Liver (tissue), 9 donors: ENCODE data around the gene KRTAP16-1. TPM values are rescaled to one million over a fixed set of nuclear protein-coding genes. Genes with fewer than 3 reads are reported as not detected.

Source experiments
- DNase-seq: peaks from one replicate; pipeline ENCODE4 v3.0.0-alpha.2; 2017; ENCODE audit warnings: low spot score
- H3K27ac ChIP-seq, 2 donors: one replicate each; pipeline ENCODE4 v1.7.0; 2013; ENCODE audit warnings: inconsistent platforms in 2 of 2, low read length in 2 of 2, control low read depth in 1 of 2, low read depth in 1 of 2, mild to moderate bottlenecking in 1 of 2
- H3K27me3 ChIP-seq, 4 donors: one replicate each; pipeline versions ENCODE4 v1.6.1 to v1.7.0; 2013; ENCODE audit warnings: low read length in 3 of 4, inconsistent platforms in 1 of 4, mild to moderate bottlenecking in 1 of 4, moderate library complexity in 1 of 4; ENCODE audit not compliant: control insufficient read depth in 4 of 4, insufficient read depth in 4 of 4
- H3K36me3 ChIP-seq, 4 donors: one replicate each; pipeline versions ENCODE4 v1.6.1 to v1.7.0; 2013; ENCODE audit warnings: low read length in 3 of 4, mild to moderate bottlenecking in 3 of 4, low read depth in 1 of 4, moderate library complexity in 1 of 4; ENCODE audit not compliant: control insufficient read depth in 4 of 4, insufficient read depth in 3 of 4
- H3K4me1 ChIP-seq, 4 donors: one replicate each; pipeline versions ENCODE4 v1.6.1 to v1.7.0; 2013; ENCODE audit warnings: low read length in 3 of 4, mild to moderate bottlenecking in 3 of 4, moderate library complexity in 1 of 4; ENCODE audit not compliant: control insufficient read depth in 4 of 4, insufficient read depth in 4 of 4
- H3K4me3 ChIP-seq, 3 donors: one replicate each; pipeline versions ENCODE4 v1.6.1 to v1.7.0; 2013; ENCODE audit warnings: low read length in 3 of 3, control low read depth in 1 of 3, low read depth in 1 of 3, mild to moderate bottlenecking in 1 of 3
- H3K9ac ChIP-seq, 2 donors: one replicate each; pipeline ENCODE4 v1.7.0; 2013; ENCODE audit warnings: low read length in 2 of 2, mild to moderate bottlenecking in 2 of 2, moderate library complexity in 2 of 2, control low read depth in 1 of 2, low read depth in 1 of 2
- H3K9me3 ChIP-seq, 4 donors: one replicate each; pipeline versions ENCODE4 v1.6.1 to v1.7.0; 2013; ENCODE audit warnings: low read length in 3 of 4; ENCODE audit not compliant: control insufficient read depth in 4 of 4
- ATF3 ChIP-seq: IDR thresholded peaks from 2 replicates; pipeline ENCODE4 v1.6.1; 2016; ENCODE audit warnings: antibody characterized with exemption
- CTCF ChIP-seq: fragments of 150-350 bp; IDR thresholded peaks from 2 replicates; pipeline ENCODE4 v1.5.1; 2017; ENCODE audit warnings: improper control_type of control experiment, low read depth, low read length; ENCODE audit not compliant: missing input control
- EGR1 ChIP-seq, 2 donors: IDR thresholded peaks; 2 replicates each; pipeline ENCODE4 v1.6.1; 2016 to 2018; ENCODE audit warnings: antibody characterized with exemption in 2 of 2, low read depth in 2 of 2
- FOXA1 ChIP-seq: IDR thresholded peaks from 2 replicates; pipeline ENCODE4 v1.6.1; 2016; ENCODE audit warnings: antibody characterized with exemption
- FOXA2 ChIP-seq: IDR thresholded peaks from 2 replicates; pipeline ENCODE4 v1.6.1; 2016; ENCODE audit warnings: antibody characterized with exemption
- GABPA ChIP-seq, 2 donors: IDR thresholded peaks in 1 of 2; conservative IDR thresholded peaks in 1 of 2; 2 replicates each; pipeline ENCODE4 v1.6.1; 2016; ENCODE audit warnings: antibody characterized with exemption in 2 of 2, mild to moderate bottlenecking in 1 of 2, moderate library complexity in 1 of 2
- HNF4A ChIP-seq, 2 donors: conservative IDR thresholded peaks; 2 replicates each; pipeline ENCODE4 v1.6.1; 2016; ENCODE audit warnings: antibody characterized with exemption in 2 of 2, mild to moderate bottlenecking in 2 of 2
- HNF4G ChIP-seq: IDR thresholded peaks from 2 replicates; pipeline ENCODE4 v1.6.1; 2016; ENCODE audit warnings: antibody characterized with exemption
- JUND ChIP-seq, 2 donors: IDR thresholded peaks; 2 replicates each; pipeline ENCODE4 v1.6.1; 2016; ENCODE audit warnings: antibody characterized with exemption in 2 of 2
- MAX ChIP-seq: IDR thresholded peaks from 2 replicates; pipeline ENCODE4 v1.6.1; 2016; ENCODE audit warnings: antibody characterized with exemption
- RAD21 ChIP-seq, 2 donors: IDR thresholded peaks; 2 replicates each; pipeline ENCODE4 v1.6.1; 2016; ENCODE audit warnings: antibody characterized with exemption in 2 of 2, mild to moderate bottlenecking in 2 of 2
- REST ChIP-seq: IDR thresholded peaks from 2 replicates; pipeline ENCODE4 v1.6.1; 2016; ENCODE audit warnings: antibody characterized with exemption, mild to moderate bottlenecking
- RXRA ChIP-seq, 2 donors: IDR thresholded peaks; 2 replicates each; pipeline ENCODE4 v1.6.1; 2017 to 2018; ENCODE audit warnings: antibody characterized with exemption in 2 of 2, mild to moderate bottlenecking in 1 of 2
- SP1 ChIP-seq: IDR thresholded peaks from 2 replicates; pipeline ENCODE4 v1.6.1; 2018; ENCODE audit warnings: antibody characterized with exemption, mild to moderate bottlenecking
- TAF1 ChIP-seq: conservative IDR thresholded peaks from 2 replicates; pipeline ENCODE4 v1.6.1; 2016; ENCODE audit warnings: antibody characterized with exemption, mild to moderate bottlenecking
- YY1 ChIP-seq: IDR thresholded peaks from 2 replicates; pipeline ENCODE4 v1.6.1; 2016; ENCODE audit warnings: antibody characterized with exemption, mild to moderate bottlenecking
- WGBS: extraction: QIAGEN DNeasy Blood & Tissue Kit; methylation state at CpG from one replicate; pipeline ENCODE4 v1.1.7; 2013; 5-methylcytosine and 5-hydroxymethylcytosine counted together
- polyA plus RNA-seq, 2 donors: library from polyadenylated mRNA; stranded (reverse) in 1 of 2; unstranded in 1 of 2; fragments of 200-250 nt in 1 of 2; fragments of >200 nt in 1 of 2; fragmentation: Nextera tagmentation in 1 of 2; extraction: Ambion mirVana in 1 of 2; gene quantifications; one replicate each; pipeline versions ENCODE4 v1.2.1 to v1.2.3, GENCODE V29; 2013 to 2015
- total RNA-seq, 2 donors: library from RNA; depleted of rRNA; stranded (reverse); fragments of >200 nt; gene quantifications; one replicate each; pipeline ENCODE4 v1.2.3, GENCODE V29; 2014
- donor health status: healthy.
- donor health status: healthy.
- donor health status: healthy.
- donor health status: healthy.
- donor health status: healthy.

Gene KRTAP16-1
- total and polyA plus RNA-seq, 4 donors: not detected

GRCh38 chr17:41340934-41341861, 32.1 kb upstream of the KRTAP16-1 start:
- WGBS: 79% methylated on average over 7 of the region's 7 CpGs
- no peaks in the 10 kb centered on the region for H3K4me1 ChIP-seq
- no peaks in the 10 kb centered on the region for H3K27me3 ChIP-seq
- no peak overlapping the region for H3K27ac ChIP-seq
- no peak overlapping the region for H3K9ac ChIP-seq
- TF ChIP-seq FOXA2 (no peak), EGR1 (IDR thresholded peaks at IDR 0.05; ENCODE audit: low read depth in 2 of 2) (no peak), YY1 (no peak), HNF4G (no peak), CTCF (no peak), ATF3 (no peak), TAF1 (no peak), SP1 (no peak), HNF4A (conservative IDR thresholded peaks at IDR 0.05) (no peak), JUND (IDR thresholded peaks at IDR 0.05) (no peak), REST (no peak), RAD21 (IDR thresholded peaks at IDR 0.05) (no peak)
- no peak for DNase-seq
- H3K36me3 ChIP-seq: no peaks in the 10 kb centered on the region
- H3K9me3 ChIP-seq: no peaks in the 10 kb centered on the region
- H3K4me3 ChIP-seq: no peak overlapping the region

GRCh38 chr17:41340494-41340893, 31.4 kb upstream of the KRTAP16-1 start:
- Histone ChIP-seq H3K9ac (no peak overlapping the region), H3K4me1 (no peaks in the 10 kb centered on the region), H3K27ac (no peak overlapping the region), H3K9me3 (no peaks in the 10 kb centered on the region), H3K4me3 (no peak overlapping the region), H3K27me3 (no peaks in the 10 kb centered on the region), H3K36me3 (no peaks in the 10 kb centered on the region)
- 47% methylated on average over 3 of the region's 3 CpGs for WGBS
- no peak for DNase-seq
- TF ChIP-seq MAX (no peak), EGR1 (IDR thresholded peaks at IDR 0.05; ENCODE audit: low read depth in 2 of 2) (no peak), YY1 (no peak), RXRA (IDR thresholded peaks at IDR 0.05) (no peak), REST (no peak), HNF4G (no peak), FOXA2 (no peak), FOXA1 (no peak), ATF3 (no peak), CTCF (no peak), SP1 (no peak), GABPA (IDR thresholded peaks at IDR 0.05 in 1 of 2, conservative IDR thresholded peaks at IDR 0.05 in 1 of 2) (no peak)
